CD4-positive, alpha-beta T cell treated with Interleukin-12 subunit alpha and Interleukin-12 subunit beta, for 1 hour (primary cell): ENCODE measurements around the gene PMPCB.

Experiments
- DNase-seq: peaks from one replicate; pipeline ENCODE4 v3.0.0-alpha.2; 2020

Gene PMPCB

GRCh38 chr7:103338864-103339263 is 41.6 kb downstream of the PMPCB start:
- DNase-seq: no peak

- no peak for DNase-seq
Observed at GRCh38 chr7:103341466-103341865, 44.2 kb downstream of the PMPCB start.

GRCh38 chr7:103343332-103343731 is 46.1 kb downstream of the PMPCB start:
- no peak for DNase-seq

GRCh38 chr7:103343758-103344452 is 46.7 kb downstream of the PMPCB start:
- DNase-seq: peak; percentile 35

- peak; percentile 88 for DNase-seq
Observed at GRCh38 chr7:103344453-103345149, 47.4 kb downstream of the PMPCB start, which contains the start of gene DNAJC2. Gene DNAJC2, minus strand, starts transcription at chr7:103344767. Its CDS starts 145 bp downstream, at chr7:103344622.

- DNase-seq: no peak
Observed at GRCh38 chr7:103346396-103346795, 49.2 kb downstream of the PMPCB start.

- peak; percentile 90 for DNase-seq
Observed at GRCh38 chr7:103347507-103348267, 50.5 kb downstream of the PMPCB start, which contains the start of gene PSMC2. Gene PSMC2, plus strand, starts transcription at chr7:103347643. Its CDS starts 69 bp downstream, at chr7:103347712.

GRCh38 chr7:103348452-103348851 is 51.2 kb downstream of the PMPCB start:
- DNase-seq: peak; percentile 15

- DNase-seq: no peak
Observed at GRCh38 chr7:103348959-103349358, 51.7 kb downstream of the PMPCB start.

GRCh38 chr7:103349805-103350204 is 52.6 kb downstream of the PMPCB start:
- DNase-seq: no peak
